Astrocyte (in vitro differentiated cells and primary cell): Measurements from ENCODE around the gene MYH15. TPM values are rescaled to one million over a fixed set of nuclear protein-coding genes. Genes with fewer than 3 reads are reported as not detected.

Source experiments
- DNase-seq: peaks from one replicate; pipeline ENCODE4 v3.0.0-alpha.2; 2010; ENCODE audit warnings: low read depth
- FAIRE-seq: peaks from 2 replicates; lab custom pipeline; 2011; peaks lifted over from hg19 to GRCh38; lab: Jason Lieb, UNC
- H2AFZ ChIP-seq: 2 replicates; pipeline ENCODE4 v1.6.0; 2012; ENCODE audit warnings: low read depth, low read length, inconsistent platforms
- H3K27ac ChIP-seq: 2 replicates; pipeline ENCODE4 v1.5.1; 2011; ENCODE audit warnings: low read depth, low read length, inconsistent platforms
- H3K27me3 ChIP-seq: 2 replicates; pipeline ENCODE4 v1.6.0; 2011; ENCODE audit warnings: low read length, inconsistent platforms; ENCODE audit not compliant: insufficient read depth
- H3K36me3 ChIP-seq: 2 replicates; pipeline ENCODE4 v1.5.1; 2011; ENCODE audit warnings: low read length, inconsistent platforms; ENCODE audit not compliant: insufficient read depth
- H3K4me1 ChIP-seq: 2 replicates; pipeline ENCODE4 v1.5.1; 2011; ENCODE audit warnings: low read length, inconsistent platforms; ENCODE audit not compliant: insufficient read depth
- H3K4me2 ChIP-seq: 2 replicates; pipeline ENCODE4 v1.6.0; 2012; ENCODE audit warnings: low read length, inconsistent platforms
- H3K4me3 ChIP-seq: 2 replicates; pipeline ENCODE4 v1.5.1; 2011; ENCODE audit warnings: low read depth, mild to moderate bottlenecking, low read length, inconsistent platforms; ENCODE audit not compliant: insufficient read depth
- H3K79me2 ChIP-seq: 2 replicates; pipeline ENCODE4 v1.6.0; 2012; ENCODE audit warnings: mild to moderate bottlenecking, low read length, inconsistent platforms; ENCODE audit not compliant: insufficient read depth
- H3K9ac ChIP-seq: 2 replicates; pipeline ENCODE4 v1.6.0; 2012; ENCODE audit warnings: mild to moderate bottlenecking, low read length, inconsistent platforms
- H3K9me3 ChIP-seq: 2 replicates; pipeline ENCODE4 v1.5.1; 2012; ENCODE audit warnings: low read depth, mild to moderate bottlenecking, low read length, inconsistent platforms; ENCODE audit not compliant: insufficient read depth
- H4K20me1 ChIP-seq: 2 replicates; pipeline ENCODE4 v1.6.0; 2012; ENCODE audit warnings: low read length, inconsistent platforms; ENCODE audit not compliant: insufficient read depth
- H3K27ac Mint-ChIP-seq: one replicate; pipeline ENCODE4 v1.8.0; 2021; ENCODE audit warnings: mild to moderate bottlenecking, mixed read lengths; ENCODE audit not compliant: unreplicated experiment
- H3K27me3 Mint-ChIP-seq: one replicate; pipeline ENCODE4 v1.8.0; 2021; ENCODE audit warnings: low read depth, mixed read lengths; ENCODE audit not compliant: unreplicated experiment
- H3K36me3 Mint-ChIP-seq: one replicate; pipeline ENCODE4 v1.8.0; 2021; ENCODE audit warnings: low read depth, mixed read lengths; ENCODE audit not compliant: unreplicated experiment
- H3K4me1 Mint-ChIP-seq: one replicate; pipeline ENCODE4 v1.8.0; 2021; ENCODE audit warnings: low read depth, mixed read lengths; ENCODE audit not compliant: unreplicated experiment
- H3K4me3 Mint-ChIP-seq: one replicate; pipeline ENCODE4 v1.8.0; 2021; ENCODE audit warnings: mild to moderate bottlenecking, moderate library complexity, mixed read lengths; ENCODE audit not compliant: unreplicated experiment
- H3K9me3 Mint-ChIP-seq: one replicate; pipeline ENCODE4 v1.8.0; 2021; ENCODE audit warnings: mild to moderate bottlenecking, mixed read lengths; ENCODE audit not compliant: unreplicated experiment
- CTCF ChIP-seq: IDR thresholded peaks from 2 replicates; pipeline ENCODE4 v1.5.1; 2011; ENCODE audit warnings: low read depth, mild to moderate bottlenecking, inconsistent platforms, low read length, moderate library complexity; ENCODE audit not compliant: insufficient read depth
- EZH2 ChIP-seq: IDR thresholded peaks from 2 replicates; pipeline ENCODE4 v1.6.1; 2012; ENCODE audit warnings: mild to moderate bottlenecking, low read length, inconsistent platforms; ENCODE audit not compliant: insufficient read depth
- total RNA-seq: library from RNA; stranded (reverse); gene quantifications from 2 replicates; pipeline ENCODE4 v1.2.1, GENCODE V29; 2021

MYH15 gene
- total RNA-seq, 1 donor from 2014 or later = 0.59 TPM

DNA sequence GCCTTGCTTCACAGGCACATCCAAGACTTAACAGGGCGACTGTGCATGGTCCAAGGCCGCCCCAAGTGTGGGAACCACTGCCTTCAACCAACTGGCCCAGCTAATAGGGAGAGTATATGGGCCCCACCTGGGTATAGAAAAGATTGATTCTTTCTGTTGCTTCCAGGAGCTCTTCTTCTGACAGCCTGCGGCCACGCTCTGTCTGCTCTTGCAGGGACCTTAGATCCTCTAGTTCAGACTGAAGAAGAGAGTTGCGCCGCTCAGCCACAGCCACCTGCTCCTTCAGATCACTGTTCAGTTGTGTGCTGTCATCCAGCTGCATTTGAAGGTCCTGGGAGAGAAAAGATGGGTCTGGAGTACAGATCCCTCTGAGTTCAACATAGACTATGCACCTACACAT is 111.9 kb downstream of the MYH15 start:
- TF ChIP-seq CTCF (no peak), EZH2 (no peak)
- no peaks in the 10 kb centered on the region for H3K79me2 ChIP-seq
- H2AFZ ChIP-seq = no peak overlapping the region
- H3K9me3 ChIP-seq = no peaks in the 10 kb centered on the region
- H4K20me1 ChIP-seq = no peaks in the 10 kb centered on the region
- no peaks in the 10 kb centered on the region for H3K9me3 Mint-ChIP-seq
- no peak overlapping the region for H3K4me3 ChIP-seq
- no peak for DNase-seq
- H3K27me3 Mint-ChIP-seq = peaks cover 7% of the 10 kb centered on the region
- H3K27ac ChIP-seq = no peak overlapping the region
- no peak for FAIRE-seq
- no peak overlapping the region for H3K4me3 Mint-ChIP-seq
- H3K36me3 ChIP-seq = no peaks in the 10 kb centered on the region
- no peak overlapping the region for H3K27ac Mint-ChIP-seq
- H3K4me1 Mint-ChIP-seq = peaks cover under 1% of the 10 kb centered on the region
- no peaks in the 10 kb centered on the region for H3K4me1 ChIP-seq
- H3K4me2 ChIP-seq = no peak overlapping the region
- no peak overlapping the region for H3K9ac ChIP-seq
- no peaks in the 10 kb centered on the region for H3K27me3 ChIP-seq
- H3K36me3 Mint-ChIP-seq = no peaks in the 10 kb centered on the region

- H3K9me3 ChIP-seq = no peaks in the 10 kb centered on the region
- no peak for TF ChIP-seq CTCF
- no peak for TF ChIP-seq EZH2
- Mint-ChIP-seq H3K9me3 (no peaks in the 10 kb centered on the region), H3K36me3 (no peaks in the 10 kb centered on the region), H3K27ac (no peak overlapping the region), H3K4me1 (peaks cover 2% of the 10 kb centered on the region), H3K27me3 (peaks cover 12% of the 10 kb centered on the region), H3K4me3 (no peak overlapping the region)
- no peaks in the 10 kb centered on the region for H3K27me3 ChIP-seq
- H4K20me1 ChIP-seq = no peaks in the 10 kb centered on the region
- H3K27ac ChIP-seq = no peak overlapping the region
- DNase-seq (no peak), FAIRE-seq (no peak)
- no peaks in the 10 kb centered on the region for H3K36me3 ChIP-seq
- H3K4me1 ChIP-seq = peaks cover 5% of the 10 kb centered on the region
- H3K4me2 ChIP-seq = no peak overlapping the region
- H2AFZ ChIP-seq = no peak overlapping the region
- no peaks in the 10 kb centered on the region for H3K79me2 ChIP-seq
- H3K4me3 ChIP-seq = no peak overlapping the region
- no peak overlapping the region for H3K9ac ChIP-seq
Observed at GRCh38 chr3:108396336-108396735, 114.1 kb downstream of the MYH15 start.

DNA sequence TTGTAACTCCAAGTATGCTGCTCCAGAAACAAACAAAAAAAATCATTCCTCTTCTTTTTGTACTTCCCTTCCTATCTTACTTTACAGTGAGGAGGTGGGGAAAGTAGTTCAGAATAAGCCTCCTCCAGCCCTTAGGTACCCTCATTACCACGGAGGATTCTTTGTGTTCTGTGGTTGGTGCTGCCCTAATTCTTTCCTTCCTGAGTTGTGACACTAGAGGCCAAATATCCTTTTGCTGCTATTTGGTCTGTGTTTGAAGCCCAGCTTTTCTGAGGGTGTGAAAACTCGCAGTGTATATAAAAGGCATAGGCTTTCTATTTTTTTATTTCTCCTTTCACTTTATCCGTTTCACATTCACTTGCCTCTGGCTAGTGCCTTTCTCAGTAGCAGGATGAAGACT is 115.8 kb downstream of the MYH15 start:
- Mint-ChIP-seq H3K27ac (no peak overlapping the region), H3K9me3 (no peaks in the 10 kb centered on the region), H3K4me1 (peaks cover 2% of the 10 kb centered on the region), H3K36me3 (no peaks in the 10 kb centered on the region), H3K4me3 (no peak overlapping the region), H3K27me3 (peaks cover 12% of the 10 kb centered on the region)
- FAIRE-seq (no peak), DNase-seq (no peak)
- no peak overlapping the region for H3K4me3 ChIP-seq
- H3K27ac ChIP-seq = no peak overlapping the region
- TF ChIP-seq EZH2 = no peak
- TF ChIP-seq CTCF = no peak
- H4K20me1 ChIP-seq = no peaks in the 10 kb centered on the region
- peaks cover 5% of the 10 kb centered on the region for H3K4me1 ChIP-seq
- H2AFZ ChIP-seq = no peak overlapping the region
- H3K4me2 ChIP-seq = no peak overlapping the region
- no peak overlapping the region for H3K9ac ChIP-seq
- H3K36me3 ChIP-seq = no peaks in the 10 kb centered on the region
- no peaks in the 10 kb centered on the region for H3K79me2 ChIP-seq
- H3K27me3 ChIP-seq = no peaks in the 10 kb centered on the region
- H3K9me3 ChIP-seq = no peaks in the 10 kb centered on the region
